Measurements from ENCODE around the gene DENND6A.
"Not testable (repeated sequence)": the region's sequence is repeated elsewhere in the genome, so short reads cannot be mapped to it uniquely, and the experiment has no call there.

DENND6A gene

GRCh38 chr3:57717205-57717868 is 24.5 kb upstream of the DENND6A start:
- TF ChIP-seq CTCF (conservative IDR thresholded peaks at IDR 0.05; ENCODE audit: low read depth, low read length): no peak
- no peak overlapping the region for H3K4me3 ChIP-seq (ENCODE audit: low read depth, low read length)
- no peak for DNase-seq (ENCODE audit: low read depth)

- H3K4me3 ChIP-seq (ENCODE audit: low read depth, low read length): no peak overlapping the region
- DNase-seq (ENCODE audit: low read depth): no peak
- no peak for TF ChIP-seq CTCF (conservative IDR thresholded peaks at IDR 0.05; ENCODE audit: low read depth, low read length)
These were observed 22.8 kb upstream of the DENND6A start for GRCh38 chr3:57715686-57716085.

DNA sequence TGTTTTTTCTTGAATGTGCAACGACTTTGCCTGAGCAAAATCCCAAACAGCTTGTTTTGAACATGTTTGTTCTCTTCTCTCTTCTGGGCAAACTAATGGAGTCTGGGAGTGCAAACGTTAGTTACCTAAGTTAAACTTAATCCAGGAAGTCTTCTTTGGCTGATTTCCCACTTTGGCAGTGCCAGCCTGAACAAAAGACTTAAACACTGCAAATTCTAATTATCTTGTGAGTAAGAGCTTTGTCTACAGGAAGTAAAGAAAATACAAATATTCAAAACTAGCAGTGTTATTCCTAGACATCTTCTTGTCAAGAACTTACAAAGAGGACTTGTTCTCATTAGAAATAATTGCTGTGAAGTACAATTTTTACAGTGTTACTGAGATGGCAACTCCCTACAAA is 16.7 kb upstream of the DENND6A start:
- no peak for DNase-seq (ENCODE audit: low read depth)
- no peak overlapping the region for H3K4me3 ChIP-seq (ENCODE audit: low read depth, low read length)
- no peak for TF ChIP-seq CTCF (conservative IDR thresholded peaks at IDR 0.05; ENCODE audit: low read depth, low read length)

DNA sequence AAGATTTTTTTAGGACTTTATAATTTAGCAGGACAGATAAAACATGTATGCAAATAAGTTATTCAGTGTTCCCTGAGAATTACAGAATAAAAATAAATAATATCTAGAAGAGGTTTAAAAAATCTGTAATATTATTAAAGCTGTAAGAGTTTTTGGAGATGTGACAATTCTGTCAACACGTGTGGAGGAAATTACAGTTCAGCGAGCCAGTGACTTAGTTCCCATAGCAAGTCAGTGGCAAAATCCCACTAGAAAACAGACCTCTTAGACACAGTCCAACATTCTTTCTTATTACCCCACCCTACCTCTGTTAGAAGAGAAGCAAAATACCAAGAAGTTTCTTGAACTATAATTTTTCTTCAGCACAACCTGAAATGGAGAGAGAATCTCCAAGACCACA is 16.2 kb upstream of the DENND6A start:
- DNase-seq (ENCODE audit: low read depth): no peak
- TF ChIP-seq CTCF (conservative IDR thresholded peaks at IDR 0.05; ENCODE audit: low read depth, low read length): no peak
- no peak overlapping the region for H3K4me3 ChIP-seq (ENCODE audit: low read depth, low read length)

GRCh38 chr3:57706462-57706861 is 13.6 kb upstream of the DENND6A start:
- H3K4me3 ChIP-seq (ENCODE audit: low read depth, low read length): no peak overlapping the region
- no peak for TF ChIP-seq CTCF (conservative IDR thresholded peaks at IDR 0.05; ENCODE audit: low read depth, low read length)
- DNase-seq (ENCODE audit: low read depth): peak; percentile 58

- not testable (repeated sequence) for DNase-seq (ENCODE audit: low read depth); H3K4me3 ChIP-seq (ENCODE audit: low read depth, low read length)
These were observed 12.5 kb upstream of the DENND6A start for GRCh38 chr3:57705351-57705750.

- no peak for DNase-seq (ENCODE audit: low read depth)
- TF ChIP-seq CTCF (conservative IDR thresholded peaks at IDR 0.05; ENCODE audit: low read depth, low read length): no peak
- H3K4me3 ChIP-seq (ENCODE audit: low read depth, low read length): no peak overlapping the region
These were observed 8.9 kb upstream of the DENND6A start for GRCh38 chr3:57701781-57702180.

All from choroid plexus epithelial cell (primary cell).